C4-2B (cell line): ENCODE results near the gene TSPEAR.

ENCODE experiments used
- CTCF ChIP-seq: fragments of 450-650 bp; conservative IDR thresholded peaks from 2 replicates; pipeline ENCODE4 v1.5.1; 2017; ENCODE audit warnings: mild to moderate bottlenecking
- ZFX ChIP-seq: fragments of 450-650 bp; IDR thresholded peaks from 2 replicates; pipeline ENCODE4 v1.6.1; 2017

GRCh38 chr21:44759628-44760285 is 48.4 kb upstream of the TSPEAR start:
- TF ChIP-seq CTCF, result no peak
- TF ChIP-seq ZFX, result no peak
